ENCODE results near the gene PIR. TPM values are rescaled to one million over a fixed set of nuclear protein-coding genes. Genes with fewer than 3 reads are reported as not detected.

The PIR gene
- total RNA-seq, 2 experiments from 2014 or later, result 1.7 to 2.1 TPM

GRCh38 chrX:15359701-15360100 lies 133.4 kb downstream of the PIR start:
- ChIA-PET POLR2A (no interaction called here), CTCF (no interaction called here)

GRCh38 chrX:15358533-15358932 lies 134.6 kb downstream of the PIR start:
- CTCF ChIA-PET, result no interaction called here
- POLR2A ChIA-PET, result no interaction called here

GRCh38 chrX:15356444-15356843 lies 136.7 kb downstream of the PIR start:
- CTCF ChIA-PET, result no interaction called here
- POLR2A ChIA-PET, result no interaction called here

GRCh38 chrX:15350329-15350996 lies 142.7 kb downstream of the PIR start:
- CTCF ChIA-PET, result no interaction called here
- POLR2A ChIA-PET, result no interaction called here

- CTCF ChIA-PET, result interaction anchor here (0.6 kb wide), 1 partner anchor 477 kb away, joined by 3 read pairs; no protein-coding TSS in a partner anchor
Observed at GRCh38 chrX:15349046-15349445, 144.1 kb downstream of the PIR start.

GRCh38 chrX:15345976-15346375 lies 147.2 kb downstream of the PIR start:
- CTCF ChIA-PET, result no interaction called here
- POLR2A ChIA-PET, result no interaction called here

More at GRCh38 chrX:15349046-15349445, 144.1 kb downstream of the PIR start:
- POLR2A ChIA-PET, result no interaction called here

- POLR2A ChIA-PET, result no interaction called here
- CTCF ChIA-PET, result no interaction called here
Observed at GRCh38 chrX:15344106-15344505, 149.0 kb downstream of the PIR start.

- POLR2A ChIA-PET, result no interaction called here
Observed at GRCh38 chrX:15343075-15343476, 150.1 kb downstream of the PIR start.

GRCh38 chrX:15340867-15341266 lies 152.3 kb downstream of the PIR start:
- POLR2A ChIA-PET, result no interaction called here
- CTCF ChIA-PET, result no interaction called here

More at GRCh38 chrX:15343075-15343476, 150.1 kb downstream of the PIR start:
- CTCF ChIA-PET, result no interaction called here

GRCh38 chrX:15336023-15336413 lies 157.1 kb downstream of the PIR start:
- POLR2A ChIA-PET, result interaction anchor here (0.6 to 1.6 kb wide), 2 partner anchors 124 to 402 kb away, joined by 4 to 5 read pairs; partner anchors contain the start of gene CA5B
- CTCF ChIA-PET, result interaction anchor here (1.2 kb wide), 1 partner anchor 11 kb away, joined by 3 read pairs; no protein-coding TSS in a partner anchor

GRCh38 chrX:15335135-15336022 lies 157.8 kb downstream of the PIR start, which contains the start of gene PIGA:
Gene PIGA, minus strand, starts transcription at chrX:15335523. Its CDS starts 3,593 bp downstream, at chrX:15331930.
- CTCF ChIA-PET, result interaction anchor here (1.2 kb wide), 1 partner anchor 12 kb away, joined by 3 read pairs; no protein-coding TSS in a partner anchor
- POLR2A ChIA-PET, result interaction anchor here (1.6 kb wide), 1 partner anchor 403 kb away, joined by 4 read pairs; the partner anchor contains the start of gene CA5B

Other genes starting within 250 kb of the PIR start
- under 1 TPM in 1 of 2 experiments, not detected in 1; 0.23 TPM for gene ASB9, start 223.2 kb downstream of the PIR start, total RNA-seq
- gene ASB11, start 177.7 kb downstream of the PIR start, total RNA-seq, result not detected
- 10 to 100 TPM; 31.0 to 31.5 TPM for gene PIGA, start 157.8 kb downstream of the PIR start, total RNA-seq
- not detected for gene VEGFD, start 108.9 kb downstream of the PIR start, total RNA-seq
- gene BMX, start 7.5 kb upstream of the PIR start, total RNA-seq, result not detected
- gene ACE2, start 107.6 kb upstream of the PIR start, total RNA-seq, result not detected
- under 1 TPM; 0.42 to 0.67 TPM for gene CLTRN, start 171.5 kb upstream of the PIR start, total RNA-seq
- 1 to 10 TPM; 6.0 to 7.3 TPM for gene CA5B, start 244.9 kb upstream of the PIR start, total RNA-seq